GM20431 (cell line): ENCODE measurements around the gene ATP1A2.

Experiments
- in situ Hi-C: fragments of 300-500 bp; cut with MseI, MboI; formaldehyde crosslinking; loops from one replicate; pipeline ENCODE4 v1.15.0; 2020; ENCODE audit warnings: low sequenced_read_pairs; ENCODE audit not compliant: unreplicated experiment

ATP1A2 gene

DNA sequence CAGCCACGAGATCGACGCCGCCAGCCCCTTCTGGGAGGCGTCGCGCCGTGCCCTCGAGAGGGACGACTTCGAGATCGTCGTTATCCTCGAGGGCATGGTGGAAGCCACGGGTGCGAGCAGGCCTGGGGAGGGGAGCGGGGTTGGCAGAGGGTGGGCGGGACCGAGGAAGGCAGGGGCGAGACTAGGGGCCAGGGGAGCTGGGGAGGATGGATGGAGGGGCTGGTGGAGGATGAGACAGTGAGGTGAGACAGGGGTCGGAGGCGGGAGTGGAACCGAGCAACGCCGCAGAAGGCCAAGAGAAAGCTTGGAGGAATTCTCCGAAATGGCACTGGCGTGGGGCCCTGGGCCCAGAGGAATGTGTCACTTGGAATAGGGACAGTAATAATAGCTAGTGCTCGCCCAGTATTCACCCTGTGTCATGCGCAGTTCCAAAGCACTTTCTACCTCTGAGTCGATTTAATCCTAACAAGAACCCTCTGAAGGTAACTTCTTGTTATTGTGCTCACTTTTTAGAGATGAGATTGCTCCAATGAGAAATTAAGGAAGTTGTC is 30.7 kb upstream of the ATP1A2 start:
- in situ Hi-C loops: no loop called here

GRCh38 chr1:160085686-160086455 is 29.7 kb upstream of the ATP1A2 start:
- in situ Hi-C loops: no loop called here

- in situ Hi-C loops: no loop called here
Observed at GRCh38 chr1:160086456-160086892, 29.1 kb upstream of the ATP1A2 start.

- in situ Hi-C loops: no loop called here
Observed at GRCh38 chr1:160087118-160087662, 28.4 kb upstream of the ATP1A2 start.

- in situ Hi-C loops: no loop called here
Observed at GRCh38 chr1:160089883-160090282, 25.7 kb upstream of the ATP1A2 start.

- in situ Hi-C loops: no loop called here
Observed at GRCh38 chr1:160090760-160091159, 24.8 kb upstream of the ATP1A2 start.

GRCh38 chr1:160091666-160092223 is 23.8 kb upstream of the ATP1A2 start:
- in situ Hi-C loops: no loop called here

GRCh38 chr1:160092366-160093068 is 23.0 kb upstream of the ATP1A2 start:
- in situ Hi-C loops: no loop called here

DNA sequence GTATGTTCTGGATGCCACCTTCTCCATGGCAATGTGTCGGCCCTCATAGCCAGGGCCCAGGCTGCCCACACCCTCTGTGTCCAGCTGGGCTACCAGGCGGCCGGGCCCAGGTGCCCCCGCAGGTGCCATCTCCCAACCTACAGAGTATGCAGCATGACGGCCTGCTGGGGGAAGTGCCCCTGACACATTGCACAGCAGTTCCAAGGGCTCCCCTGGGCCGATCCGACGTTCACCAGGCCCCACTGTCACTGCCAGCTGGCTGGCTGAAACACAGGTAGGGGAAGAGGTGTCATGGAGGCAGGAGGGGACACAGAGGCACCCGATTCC is 22.5 kb upstream of the ATP1A2 start:
- in situ Hi-C loops: no loop called here

DNA sequence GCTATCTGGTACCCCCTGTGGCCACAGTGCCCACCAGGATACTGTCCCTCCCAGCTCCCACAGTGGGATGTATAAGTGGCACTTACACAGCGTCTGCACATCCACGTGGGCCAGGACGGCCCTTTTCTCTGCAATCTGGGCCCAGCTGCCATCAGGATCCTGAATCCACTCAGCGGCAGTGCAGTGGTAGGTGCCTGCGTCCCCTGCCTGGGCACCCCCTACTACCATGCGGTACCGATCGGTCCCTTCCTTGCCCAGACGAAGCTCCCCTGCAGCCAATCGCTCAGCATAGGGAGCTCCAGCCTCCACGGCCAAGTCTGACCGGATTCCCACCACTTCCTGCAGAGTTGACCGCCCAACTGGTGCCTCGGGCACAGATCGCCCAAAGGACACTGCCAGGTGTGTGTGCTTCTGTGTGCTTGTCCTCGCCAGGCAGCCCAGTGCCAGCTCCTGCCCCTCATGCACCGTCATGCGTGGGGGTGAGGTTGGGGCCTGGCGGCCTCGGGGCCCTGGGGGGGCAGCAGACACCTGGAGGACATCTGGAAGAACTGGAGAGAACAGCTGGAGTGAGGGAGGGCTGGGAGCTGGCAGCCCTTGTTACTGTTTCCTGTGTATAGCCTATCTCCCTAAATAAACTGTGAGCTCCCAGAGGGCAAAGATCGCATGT is 21.8 kb upstream of the ATP1A2 start:
- in situ Hi-C loops: no loop called here

DNA sequence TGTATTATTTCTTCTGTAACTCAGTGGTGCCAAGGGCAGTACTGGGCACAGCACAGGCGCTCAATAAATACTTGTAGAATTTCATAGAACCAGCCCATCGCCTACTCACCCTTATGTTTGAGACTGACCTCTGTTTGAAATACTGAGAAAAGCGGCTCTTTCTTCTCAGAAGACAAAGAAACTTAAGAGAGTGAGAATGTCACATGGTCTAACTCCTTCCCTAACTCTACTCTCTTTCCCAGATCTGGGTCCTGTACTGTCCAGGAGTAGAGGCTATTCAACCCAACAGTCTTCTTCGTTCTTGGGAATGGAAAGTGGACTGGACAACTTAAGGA is 21.3 kb upstream of the ATP1A2 start:
- in situ Hi-C loops: no loop called here

DNA sequence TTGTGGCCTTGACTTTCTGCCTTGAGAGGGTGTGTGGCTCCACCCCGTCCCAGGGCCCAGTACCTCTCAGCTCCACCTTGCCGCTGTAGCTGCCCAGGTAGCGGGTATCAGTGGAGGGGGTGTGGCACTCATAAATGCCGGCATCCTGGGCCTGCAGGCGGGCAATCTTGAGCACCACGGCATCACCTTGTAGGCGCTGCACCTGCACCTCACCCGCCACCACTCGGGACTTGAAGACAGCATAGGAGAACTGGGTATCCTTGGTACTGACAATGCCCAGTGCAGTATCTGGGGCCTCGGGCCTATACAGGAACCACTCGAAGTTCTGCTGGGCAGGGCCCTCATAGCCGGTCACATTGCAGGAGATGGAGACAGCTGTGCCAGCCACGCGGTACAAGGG is 20.8 kb upstream of the ATP1A2 start:
- in situ Hi-C loops: no loop called here

DNA sequence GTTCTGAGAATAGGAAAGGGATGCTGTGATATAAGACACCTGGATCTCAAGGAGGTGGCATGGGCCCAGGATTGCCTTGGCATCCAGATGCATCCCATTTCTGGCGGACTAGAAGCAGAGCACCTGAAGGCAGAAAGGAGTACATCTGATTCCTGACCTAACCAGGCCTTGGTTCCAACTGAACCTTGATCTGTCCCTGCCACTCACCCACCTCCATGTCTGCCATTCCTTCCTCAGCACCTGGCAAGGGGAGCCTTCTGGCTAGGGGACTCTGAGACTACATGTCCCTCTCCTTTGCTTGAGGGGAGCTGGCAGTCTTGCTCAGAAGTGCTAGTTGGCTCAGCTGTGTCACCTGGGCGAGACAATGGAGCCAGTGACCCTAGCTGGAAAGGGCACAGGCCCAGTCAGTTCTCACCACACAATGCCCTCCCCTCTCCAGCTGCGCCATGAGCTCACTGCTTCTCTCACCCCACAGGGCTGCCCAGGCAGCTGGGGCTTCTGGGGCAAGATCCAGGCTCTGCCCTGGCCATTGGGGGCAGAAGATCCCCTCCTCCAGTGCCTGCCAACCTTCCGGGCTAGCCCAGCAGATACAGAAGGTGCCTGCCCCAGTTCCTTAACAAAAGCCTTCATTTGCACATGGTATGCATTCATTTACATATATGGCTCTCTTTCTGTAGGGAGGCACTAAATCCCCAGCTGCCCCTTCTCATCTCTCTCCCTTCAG is 20.0 kb upstream of the ATP1A2 start:
- in situ Hi-C loops: no loop called here

DNA sequence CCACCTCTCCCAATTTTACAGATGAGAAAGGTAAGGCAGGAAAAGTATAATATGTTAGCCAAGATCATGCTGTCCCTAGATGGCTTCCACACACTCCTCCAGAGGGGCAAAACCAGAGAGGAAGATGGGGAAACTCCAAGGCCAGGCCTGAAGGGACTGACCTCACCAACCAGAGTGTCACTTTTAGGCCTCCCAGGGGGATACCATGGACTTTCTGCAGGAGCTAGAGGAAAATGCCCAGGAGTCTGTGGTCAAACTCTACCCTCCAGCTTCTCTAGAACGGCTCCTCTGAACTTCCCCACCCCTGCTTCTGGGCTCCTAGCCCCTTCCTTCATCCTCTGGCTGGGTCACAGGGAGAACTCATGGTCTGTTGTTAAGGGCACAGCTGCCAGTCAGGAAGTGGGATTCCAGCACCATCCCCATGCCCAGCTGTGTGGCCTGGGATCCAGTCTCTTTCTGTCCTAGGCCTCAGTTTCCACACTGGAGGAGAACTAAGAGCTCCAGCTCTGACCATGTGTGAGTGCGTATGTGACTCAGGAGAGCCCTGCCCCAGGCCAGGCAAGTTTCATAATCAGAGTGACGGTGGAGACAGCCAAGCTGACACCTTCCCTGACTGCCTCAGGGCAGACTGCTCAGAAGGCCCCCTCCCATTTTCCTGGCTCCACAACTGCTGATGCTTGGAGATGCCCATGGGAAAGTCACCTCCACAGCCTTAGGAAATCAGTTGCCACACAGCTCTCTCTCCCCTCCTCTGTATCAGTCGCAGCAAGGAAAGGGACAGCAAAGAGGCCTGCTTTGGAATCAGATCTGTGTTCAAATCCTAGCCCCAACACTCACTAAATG is 19.1 kb upstream of the ATP1A2 start:
- in situ Hi-C loops: no loop called here

DNA sequence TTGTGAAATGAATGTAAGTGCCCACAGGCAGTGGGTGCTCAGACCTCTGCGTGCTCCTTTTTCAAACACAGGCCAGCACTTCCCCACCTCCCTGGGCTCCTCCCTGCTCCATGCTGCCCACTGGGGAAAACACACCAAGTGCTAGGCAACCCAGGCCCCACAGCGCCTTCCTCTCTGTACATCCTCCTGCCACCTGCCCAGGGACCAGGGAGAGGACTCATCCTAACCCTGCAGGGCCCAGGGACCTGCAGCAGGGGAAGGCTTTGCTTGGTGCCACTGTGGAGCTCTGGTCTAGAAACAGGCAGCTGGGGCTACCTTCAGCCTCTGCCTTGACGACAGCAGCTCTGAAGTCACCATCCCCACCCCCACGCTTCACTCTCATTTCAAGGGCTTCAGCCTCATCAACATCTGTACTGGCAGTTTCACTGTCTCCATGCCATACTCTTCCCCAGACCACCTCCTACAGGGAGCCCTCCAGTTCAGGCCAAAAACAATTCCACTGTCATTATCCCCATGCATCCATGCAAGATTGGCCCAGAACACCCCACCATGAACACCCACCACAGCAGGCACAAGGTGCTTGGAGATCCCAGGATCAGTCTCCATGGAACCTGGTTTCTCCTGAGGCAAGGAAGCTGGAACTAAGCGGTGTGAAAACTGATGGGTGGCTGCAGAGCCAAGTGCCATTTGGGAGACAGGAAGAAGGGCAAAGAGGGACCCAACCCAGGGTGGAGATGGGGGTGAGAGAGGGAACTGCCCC is 18.2 kb upstream of the ATP1A2 start:
- in situ Hi-C loops: no loop called here

DNA sequence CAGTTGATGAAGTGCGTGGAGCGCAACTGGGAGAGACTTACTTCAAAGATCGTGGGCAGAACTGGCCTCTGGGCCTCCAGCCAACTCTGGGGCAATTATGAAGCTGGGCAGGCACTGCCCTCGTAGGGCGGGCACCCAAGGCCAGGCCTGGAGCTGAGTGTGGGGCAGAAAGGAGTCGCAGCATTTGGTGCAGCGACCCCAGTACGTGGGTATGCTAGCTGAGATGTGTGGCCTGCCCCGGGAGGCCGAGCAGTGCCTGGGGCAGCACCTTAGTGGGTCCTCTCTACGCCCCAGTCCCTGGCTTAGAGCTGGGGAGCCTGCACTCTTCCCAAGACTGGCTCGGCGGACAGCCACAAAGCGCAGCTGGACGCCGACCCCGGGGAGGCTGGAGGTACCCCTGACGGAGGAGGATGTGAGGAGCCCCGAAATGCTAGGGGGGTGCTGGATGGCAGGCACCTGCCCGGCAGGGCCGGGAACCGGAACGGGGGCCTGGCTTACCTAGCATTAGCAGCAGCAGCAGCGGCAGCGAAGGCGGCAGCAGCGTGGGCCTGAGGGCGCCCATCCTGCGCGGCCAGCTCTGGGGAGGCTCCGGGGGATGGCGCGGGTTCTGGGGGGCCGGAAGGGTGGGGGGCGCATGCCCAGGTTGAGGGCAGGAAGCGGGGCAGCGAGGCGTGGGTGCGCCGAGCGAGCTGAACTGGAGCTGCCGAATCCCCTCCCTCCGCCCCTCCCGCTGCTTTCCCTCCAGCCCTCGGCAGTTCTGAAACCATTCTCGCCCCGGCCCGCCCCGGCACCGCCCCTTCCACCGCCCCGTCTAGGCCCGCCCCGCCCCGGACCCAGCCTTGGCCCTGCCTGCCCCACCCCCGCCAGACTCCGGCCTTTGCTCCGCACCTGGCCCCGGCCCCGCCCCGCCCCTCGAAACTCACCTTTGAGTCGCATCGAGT is 17.4 kb upstream of the ATP1A2 start, which contains the start of gene IGSF8:
IGSF8 (minus strand) TSS at position 709 of the 941 bp plus-strand sequence; CDS start at position 562, 147 bp downstream.
- in situ Hi-C loops: no loop called here
